Mesenchymal stem cell (in vitro differentiated cells and primary cell): ENCODE data around the gene CMYA5.

ENCODE experiments used
- DNase-seq: peaks from one replicate; pipeline ENCODE4 v3.0.0-alpha.2; 2013
- H2AFZ ChIP-seq: one replicate; pipeline ENCODE4 v1.6.1; 2013; ENCODE audit warnings: low read depth, mild to moderate bottlenecking, control low read depth, inconsistent platforms, low read length, moderate library complexity
- H2AK5ac ChIP-seq: 2 replicates; pipeline ENCODE4 v1.6.1; 2013; ENCODE audit warnings: low read length, moderate library complexity, mild to moderate bottlenecking, inconsistent platforms; ENCODE audit not compliant: severe bottlenecking
- H2BK120ac ChIP-seq: one replicate; pipeline ENCODE4 v1.6.1; 2013; ENCODE audit warnings: low read depth, mild to moderate bottlenecking, inconsistent platforms, low read length, moderate library complexity
- H2BK12ac ChIP-seq, 2 experiments: one replicate each; pipeline ENCODE4 v1.6.1; 2013; ENCODE audit warnings: inconsistent platforms in 2 of 2, low read length in 2 of 2, mild to moderate bottlenecking in 2 of 2, moderate library complexity in 2 of 2, control low read depth in 1 of 2
- H2BK15ac ChIP-seq: one replicate; pipeline ENCODE4 v1.6.1; 2013; ENCODE audit warnings: mild to moderate bottlenecking, low read depth, inconsistent platforms; ENCODE audit not compliant: poor library complexity, severe bottlenecking
- H2BK5ac ChIP-seq: 2 replicates; pipeline ENCODE4 v1.6.1; 2013; ENCODE audit warnings: low read depth, mild to moderate bottlenecking, low read length, control low read depth, inconsistent platforms; ENCODE audit not compliant: poor library complexity, severe bottlenecking
- H3K14ac ChIP-seq, 2 experiments: one replicate each; pipeline ENCODE4 v1.6.1; 2013; ENCODE audit warnings: inconsistent platforms in 2 of 2, low read length in 2 of 2, control low read depth in 1 of 2, mild to moderate bottlenecking in 1 of 2, moderate library complexity in 1 of 2
- H3K18ac ChIP-seq, 2 experiments: one replicate each; pipeline ENCODE4 v1.6.1; 2013; ENCODE audit warnings: inconsistent platforms in 2 of 2, low read length in 2 of 2, control low read depth in 1 of 2, low read depth in 1 of 2, mild to moderate bottlenecking in 1 of 2
- H3K23ac ChIP-seq, 2 experiments: one replicate each; pipeline ENCODE4 v1.6.1; 2013; ENCODE audit warnings: inconsistent platforms in 2 of 2, low read length in 2 of 2, mild to moderate bottlenecking in 2 of 2, moderate library complexity in 2 of 2, control low read depth in 1 of 2
- H3K27ac ChIP-seq: 2 replicates; pipeline ENCODE4 v1.5.1; 2013; ENCODE audit warnings: mild to moderate bottlenecking, moderate library complexity, low read length, control low read depth, inconsistent platforms; ENCODE audit not compliant: poor library complexity, severe bottlenecking
- H3K27me3 ChIP-seq, 2 experiments: 2 replicates each; pipeline versions ENCODE4 v1.6.1 to v1.7.0; 2013; ENCODE audit warnings: low read length in 2 of 2, mild to moderate bottlenecking in 2 of 2, moderate library complexity in 2 of 2, control low read depth in 1 of 2, inconsistent platforms in 1 of 2; ENCODE audit not compliant: control insufficient read depth in 1 of 2, insufficient read depth in 1 of 2
- H3K36me3 ChIP-seq, 2 experiments: 2 replicates each; pipeline versions ENCODE4 v1.6.1 to v1.7.0; 2013; ENCODE audit warnings: low read length in 2 of 2, control low read depth in 1 of 2, inconsistent platforms in 1 of 2, low read depth in 1 of 2, mild to moderate bottlenecking in 1 of 2; ENCODE audit not compliant: insufficient read depth in 2 of 2, control insufficient read depth in 1 of 2
- H3K4ac ChIP-seq, 2 experiments: one replicate each; pipeline ENCODE4 v1.6.1; 2013; ENCODE audit warnings: inconsistent platforms in 2 of 2, low read length in 2 of 2, mild to moderate bottlenecking in 2 of 2, moderate library complexity in 2 of 2, control low read depth in 1 of 2, low read depth in 1 of 2
- H3K4me1 ChIP-seq: 2 replicates; pipeline ENCODE4 v1.6.1; 2013; ENCODE audit warnings: low read depth, low read length, control low read depth; ENCODE audit not compliant: control insufficient read depth, insufficient read depth
- H3K4me2 ChIP-seq: 2 replicates; pipeline ENCODE4 v1.6.1; 2013; ENCODE audit warnings: low read length, mild to moderate bottlenecking, inconsistent platforms; ENCODE audit not compliant: poor library complexity, severe bottlenecking
- H3K4me3 ChIP-seq, 2 experiments: 2 replicates each; pipeline versions ENCODE4 v1.5.1 to v1.7.0; 2013; ENCODE audit warnings: low read length in 2 of 2, mild to moderate bottlenecking in 2 of 2, control low read depth in 1 of 2, low read depth in 1 of 2; ENCODE audit not compliant: insufficient read depth in 1 of 2
- H3K79me1 ChIP-seq: replicated peaks from 2 replicates; pipeline ENCODE4 v1.6.1; 2013; ENCODE audit warnings: mild to moderate bottlenecking, control low read depth, low read length, inconsistent platforms; ENCODE audit not compliant: poor library complexity, severe bottlenecking
- H3K9ac ChIP-seq: 2 replicates; pipeline ENCODE4 v1.7.0; 2013; ENCODE audit warnings: mild to moderate bottlenecking, low read length, moderate library complexity
- H3K9me3 ChIP-seq: 2 replicates; pipeline ENCODE4 v1.7.0; 2013; ENCODE audit warnings: mild to moderate bottlenecking, low read length; ENCODE audit not compliant: control insufficient read depth
- H4K8ac ChIP-seq: one replicate; pipeline ENCODE4 v1.6.1; 2013; ENCODE audit warnings: inconsistent platforms, mild to moderate bottlenecking, low read length, moderate library complexity
- H4K91ac ChIP-seq: one replicate; pipeline ENCODE4 v1.6.1; 2013; ENCODE audit warnings: mild to moderate bottlenecking, low read length, inconsistent platforms
- WGBS: methylation state at CpG from one replicate; pipeline ENCODE4 v1.1.7; 2013; ENCODE audit warnings: mixed read lengths; 5-methylcytosine and 5-hydroxymethylcytosine counted together

CMYA5 gene

DNA sequence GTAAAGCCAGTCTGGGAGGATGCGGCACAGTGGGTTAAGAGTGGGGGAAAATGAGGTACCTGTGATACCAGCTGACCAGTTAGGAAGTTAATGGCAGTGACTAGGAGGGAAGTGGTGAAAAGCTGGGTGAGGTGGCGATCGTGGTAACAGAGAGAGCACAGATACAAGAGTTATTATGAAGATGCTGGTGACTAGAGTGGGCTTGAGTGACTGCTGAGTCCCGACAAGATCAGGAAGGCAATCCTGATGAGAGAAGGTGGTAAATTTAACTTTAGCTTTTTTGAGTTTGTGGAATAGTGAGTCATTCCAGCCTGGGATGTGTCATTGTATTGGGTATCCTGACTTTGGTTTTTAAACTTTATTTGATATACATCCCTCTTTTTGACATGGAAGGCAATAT, 38.8 kb downstream of the CMYA5 start:
- no peaks in the 10 kb centered on the region for H3K36me3 ChIP-seq
- no peak for DNase-seq
- no peaks in the 10 kb centered on the region for H3K4me1 ChIP-seq
- H3K14ac ChIP-seq: no peak overlapping the region
- H3K27ac ChIP-seq: no peak overlapping the region
- no peak overlapping the region for H2BK120ac ChIP-seq
- no peak overlapping the region for H3K4me3 ChIP-seq
- H2AFZ ChIP-seq: no peak overlapping the region
- no peak overlapping the region for H4K8ac ChIP-seq
- H2AK5ac ChIP-seq: no peak overlapping the region
- 96% methylated on average over 4 of the region's 4 CpGs for WGBS
- peaks cover 28 to 37% of the 10 kb centered on the region in 2 experiments for H3K27me3 ChIP-seq
- no peak overlapping the region for H2BK12ac ChIP-seq
- H3K23ac ChIP-seq: no peak overlapping the region
- no peak overlapping the region for H3K9ac ChIP-seq
- no peaks in the 10 kb centered on the region for H3K79me1 ChIP-seq
- H3K18ac ChIP-seq: no peak overlapping the region
- H3K4me2 ChIP-seq: no peak overlapping the region
- no peak overlapping the region for H4K91ac ChIP-seq
- H2BK5ac ChIP-seq: no peak overlapping the region
- no peak overlapping the region for H2BK15ac ChIP-seq
- H3K9me3 ChIP-seq: no peaks in the 10 kb centered on the region
- H3K4ac ChIP-seq: no peak overlapping the region

GRCh38 chr5:79729679-79730078, 40.0 kb downstream of the CMYA5 start:
- no peaks in the 10 kb centered on the region for H3K4me1 ChIP-seq
- H2AK5ac ChIP-seq: no peak overlapping the region
- H3K14ac ChIP-seq: no peak overlapping the region
- peaks cover 34 to 43% of the 10 kb centered on the region in 2 experiments for H3K27me3 ChIP-seq
- H3K4ac ChIP-seq: no peak overlapping the region
- WGBS: 95% methylated on average over 2 of the region's 2 CpGs
- no peak overlapping the region for H3K4me2 ChIP-seq
- no peak overlapping the region for H2BK120ac ChIP-seq
- no peak for DNase-seq
- no peak overlapping the region for H2BK12ac ChIP-seq
- H3K9me3 ChIP-seq: peaks cover 4% of the 10 kb centered on the region
- H2AFZ ChIP-seq: no peak overlapping the region
- no peaks in the 10 kb centered on the region for H3K36me3 ChIP-seq
- H3K9ac ChIP-seq: no peak overlapping the region
- H3K27ac ChIP-seq: no peak overlapping the region
- no peak overlapping the region for H3K18ac ChIP-seq
- H3K4me3 ChIP-seq: no peak overlapping the region
- H3K23ac ChIP-seq: no peak overlapping the region
- no peak overlapping the region for H2BK15ac ChIP-seq
- no peak overlapping the region for H4K91ac ChIP-seq
- H3K79me1 ChIP-seq: no peaks in the 10 kb centered on the region
- no peak overlapping the region for H4K8ac ChIP-seq
- H2BK5ac ChIP-seq: no peak overlapping the region

- no peak overlapping the region for H2BK15ac ChIP-seq
- H4K91ac ChIP-seq: no peak overlapping the region
- H3K23ac ChIP-seq: no peak overlapping the region
- H3K4ac ChIP-seq: no peak overlapping the region
- peaks cover 34 to 43% of the 10 kb centered on the region in 2 experiments for H3K27me3 ChIP-seq
- H3K9me3 ChIP-seq: peaks cover 4% of the 10 kb centered on the region
- no peaks in the 10 kb centered on the region for H3K4me1 ChIP-seq
- H3K79me1 ChIP-seq: no peaks in the 10 kb centered on the region
- H3K27ac ChIP-seq: no peak overlapping the region
- WGBS: 86% methylated on average over 3 of the region's 3 CpGs
- no peak overlapping the region for H3K4me2 ChIP-seq
- H2BK5ac ChIP-seq: no peak overlapping the region
- H3K9ac ChIP-seq: no peak overlapping the region
- H2AFZ ChIP-seq: no peak overlapping the region
- no peak overlapping the region for H2BK120ac ChIP-seq
- no peak overlapping the region for H3K14ac ChIP-seq
- H3K18ac ChIP-seq: no peak overlapping the region
- no peak overlapping the region for H2BK12ac ChIP-seq
- H3K36me3 ChIP-seq: no peaks in the 10 kb centered on the region
- no peak overlapping the region for H4K8ac ChIP-seq
- no peak overlapping the region for H2AK5ac ChIP-seq
- no peak overlapping the region for H3K4me3 ChIP-seq
- DNase-seq: no peak
Measured at GRCh38 chr5:79730564-79730963, 40.9 kb downstream of the CMYA5 start.

DNA sequence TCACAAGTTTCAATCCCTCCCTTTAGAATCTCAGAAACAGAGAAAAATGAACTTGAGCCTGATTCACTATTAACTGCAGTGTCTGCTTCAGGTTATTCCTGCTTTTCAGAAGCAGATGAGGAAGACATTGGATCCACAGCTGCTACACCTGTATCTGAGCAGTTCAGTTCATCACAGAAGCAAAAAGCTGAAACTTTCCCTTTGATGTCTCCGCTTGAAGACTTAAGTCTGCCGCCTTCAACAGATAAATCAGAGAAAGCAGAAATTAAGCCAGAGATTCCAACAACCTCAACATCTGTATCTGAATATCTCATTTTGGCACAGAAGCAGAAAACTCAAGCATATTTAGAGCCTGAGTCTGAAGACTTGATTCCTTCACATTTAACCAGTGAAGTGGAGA, 42.1 kb downstream of the CMYA5 start:
- Histone ChIP-seq H3K27me3 (peaks cover 34 to 47% of the 10 kb centered on the region in 2 experiments), H3K14ac (no peak overlapping the region)

More for the DNA sequence above, 42.1 kb downstream of the CMYA5 start:
- Histone ChIP-seq H3K9ac (no peak overlapping the region), H4K91ac (no peak overlapping the region), H2AK5ac (no peak overlapping the region), H3K79me1 (no peaks in the 10 kb centered on the region), H2BK120ac (no peak overlapping the region), H3K4ac (no peak overlapping the region), H2BK15ac (no peak overlapping the region), H3K4me2 (no peak overlapping the region), H3K27ac (no peak overlapping the region), H3K4me3 (no peak overlapping the region), H3K36me3 (no peaks in the 10 kb centered on the region), H3K4me1 (no peaks in the 10 kb centered on the region), H3K18ac (no peak overlapping the region), H2AFZ (no peak overlapping the region), H2BK12ac (no peak overlapping the region), H3K9me3 (peaks cover 4% of the 10 kb centered on the region), H4K8ac (no peak overlapping the region), H3K23ac (no peak overlapping the region), H2BK5ac (no peak overlapping the region)
- 100% methylated on average over 2 of the region's 2 CpGs for WGBS
- no peak for DNase-seq
